Stimulated activated memory B cell treated with anti-CD40 and anti-IgM and Interleukin-4, amounts not matched to agents 10 μg/mL and 1 μg/mL and 100 μg/mL, for 72 hours (primary cell): ENCODE data around the gene SH3GL1.
"Not testable (repeated sequence)": the region's sequence is repeated elsewhere in the genome, so short reads cannot be mapped to it uniquely, and the experiment has no call there.

Experiments
- ATAC-seq: fragments of 150-1000 bp; cut with Tn5 transposase; 2 replicates; pipeline ENCODE4 v1.10.0; 2021
- H3K27ac Mint-ChIP-seq: one replicate; pipeline ENCODE4 v1.8.0; 2022; ENCODE audit warnings: mild to moderate bottlenecking, mixed read lengths
- H3K27me3 Mint-ChIP-seq: one replicate; pipeline ENCODE4 v1.8.0; 2022; ENCODE audit warnings: mixed read lengths
- H3K36me3 Mint-ChIP-seq: one replicate; pipeline ENCODE4 v1.8.0; 2022; ENCODE audit warnings: mixed read lengths
- H3K4me1 Mint-ChIP-seq: one replicate; pipeline ENCODE4 v1.8.0; 2022; ENCODE audit warnings: mixed read lengths
- H3K4me3 Mint-ChIP-seq: one replicate; pipeline ENCODE4 v1.8.0; 2022; ENCODE audit warnings: mild to moderate bottlenecking, moderate library complexity, mixed read lengths
- H3K9me3 Mint-ChIP-seq: one replicate; pipeline ENCODE4 v1.8.0; 2022; ENCODE audit warnings: mixed read lengths

SH3GL1 gene

GRCh38 chr19:4358709-4359626, 41.4 kb downstream of the SH3GL1 start:
- Mint-ChIP-seq H3K27me3 (no peaks in the 10 kb centered on the region), H3K4me1 (peaks cover 11% of the 10 kb centered on the region), H3K4me3 (no peak overlapping the region), H3K36me3 (peaks cover 40% of the 10 kb centered on the region), H3K27ac (peak overlapping the region; percentile 5), H3K9me3 (no peaks in the 10 kb centered on the region)
- ATAC-seq = no peak

- no peak for ATAC-seq
- no peaks in the 10 kb centered on the region for H3K27me3 Mint-ChIP-seq
- peaks cover 36% of the 10 kb centered on the region for H3K36me3 Mint-ChIP-seq
- H3K4me3 Mint-ChIP-seq = no peak overlapping the region
- H3K27ac Mint-ChIP-seq = no peak overlapping the region
- H3K4me1 Mint-ChIP-seq = peaks cover 11% of the 10 kb centered on the region
- H3K9me3 Mint-ChIP-seq = no peaks in the 10 kb centered on the region
These were observed 42.4 kb downstream of the SH3GL1 start for GRCh38 chr19:4357921-4358326.

- Mint-ChIP-seq H3K27ac (no peak overlapping the region), H3K4me3 (no peak overlapping the region), H3K9me3 (no peaks in the 10 kb centered on the region), H3K4me1 (peaks cover 17% of the 10 kb centered on the region), H3K27me3 (no peaks in the 10 kb centered on the region), H3K36me3 (peaks cover 41% of the 10 kb centered on the region)
- no peak for ATAC-seq
These were observed 43.1 kb downstream of the SH3GL1 start for GRCh38 chr19:4357095-4357797.

GRCh38 chr19:4354897-4355296, 45.5 kb downstream of the SH3GL1 start:
- Mint-ChIP-seq H3K9me3 (no peaks in the 10 kb centered on the region), H3K36me3 (peaks cover 35% of the 10 kb centered on the region), H3K27ac (no peak overlapping the region), H3K27me3 (no peaks in the 10 kb centered on the region), H3K4me3 (no peak overlapping the region), H3K4me1 (peaks cover 6% of the 10 kb centered on the region)
- ATAC-seq = no peak

- Mint-ChIP-seq H3K27ac (no peak overlapping the region), H3K9me3 (no peaks in the 10 kb centered on the region), H3K36me3 (peaks cover 38% of the 10 kb centered on the region), H3K4me3 (no peak overlapping the region), H3K4me1 (peaks cover 6% of the 10 kb centered on the region), H3K27me3 (no peaks in the 10 kb centered on the region)
- no peak for ATAC-seq
These were observed 46.1 kb downstream of the SH3GL1 start for GRCh38 chr19:4354282-4354681.

- Mint-ChIP-seq H3K4me3 (no peak overlapping the region), H3K9me3 (no peaks in the 10 kb centered on the region), H3K36me3 (peaks cover 38% of the 10 kb centered on the region), H3K27me3 (no peaks in the 10 kb centered on the region), H3K4me1 (peaks cover 6% of the 10 kb centered on the region), H3K27ac (no peak overlapping the region)
- ATAC-seq = peak; percentile 67
These were observed 47.6 kb downstream of the SH3GL1 start for GRCh38 chr19:4352701-4353121.

- H3K36me3 Mint-ChIP-seq = peaks cover 54% of the 10 kb centered on the region
- H3K27ac Mint-ChIP-seq = peak overlapping the region; percentile 60
- no peak for ATAC-seq
- peaks cover 10% of the 10 kb centered on the region for H3K4me1 Mint-ChIP-seq
- H3K4me3 Mint-ChIP-seq = no peak overlapping the region
- no peaks in the 10 kb centered on the region for H3K9me3 Mint-ChIP-seq
- no peaks in the 10 kb centered on the region for H3K27me3 Mint-ChIP-seq
These were observed 49.6 kb downstream of the SH3GL1 start for GRCh38 chr19:4350726-4351125.

GRCh38 chr19:4350111-4350510, 50.2 kb downstream of the SH3GL1 start:
- Mint-ChIP-seq H3K27ac (peak overlapping the region; percentile 60), H3K9me3 (no peaks in the 10 kb centered on the region), H3K4me3 (no peak overlapping the region), H3K4me1 (peaks cover 16% of the 10 kb centered on the region), H3K27me3 (no peaks in the 10 kb centered on the region), H3K36me3 (peaks cover 60% of the 10 kb centered on the region)
- ATAC-seq = no peak

GRCh38 chr19:4349225-4349624, 51.1 kb downstream of the SH3GL1 start:
- H3K4me1 Mint-ChIP-seq = peaks cover 17% of the 10 kb centered on the region
- H3K27me3 Mint-ChIP-seq, H3K9me3 Mint-ChIP-seq, H3K27ac Mint-ChIP-seq, ATAC-seq, H3K4me3 Mint-ChIP-seq: not testable (repeated sequence)
- H3K36me3 Mint-ChIP-seq = peaks cover 55% of the 10 kb centered on the region

GRCh38 chr19:4347521-4347920, 52.8 kb downstream of the SH3GL1 start:
- no peaks in the 10 kb centered on the region for H3K27me3 Mint-ChIP-seq
- H3K4me1 Mint-ChIP-seq = peaks cover 19% of the 10 kb centered on the region
- H3K27ac Mint-ChIP-seq = no peak overlapping the region
- no peaks in the 10 kb centered on the region for H3K9me3 Mint-ChIP-seq
- H3K4me3 Mint-ChIP-seq = no peak overlapping the region
- H3K36me3 Mint-ChIP-seq = peaks cover 43% of the 10 kb centered on the region
- no peak for ATAC-seq

- H3K4me3 Mint-ChIP-seq = no peak overlapping the region
- H3K27ac Mint-ChIP-seq = no peak overlapping the region
- H3K9me3 Mint-ChIP-seq = no peaks in the 10 kb centered on the region
- no peaks in the 10 kb centered on the region for H3K27me3 Mint-ChIP-seq
- H3K36me3 Mint-ChIP-seq = peaks cover 41% of the 10 kb centered on the region
- peaks cover 25% of the 10 kb centered on the region for H3K4me1 Mint-ChIP-seq
- ATAC-seq = no peak
These were observed 54.3 kb downstream of the SH3GL1 start for GRCh38 chr19:4346020-4346383.

- Mint-ChIP-seq H3K4me3 (no peak overlapping the region), H3K27me3 (no peaks in the 10 kb centered on the region), H3K27ac (no peak overlapping the region), H3K4me1 (peaks cover 25% of the 10 kb centered on the region), H3K9me3 (no peaks in the 10 kb centered on the region), H3K36me3 (peaks cover 37% of the 10 kb centered on the region)
- no peak for ATAC-seq
These were observed 54.9 kb downstream of the SH3GL1 start for GRCh38 chr19:4345342-4346019.

GRCh38 chr19:4343370-4344307, 56.7 kb downstream of the SH3GL1 start, which contains the start of gene MPND:
Gene MPND, plus strand, starts transcription at chr19:4343562. Its CDS starts 32 bp downstream, at chr19:4343594.
- peaks cover 34% of the 10 kb centered on the region for H3K4me1 Mint-ChIP-seq
- H3K36me3 Mint-ChIP-seq = peaks cover 27% of the 10 kb centered on the region
- no peaks in the 10 kb centered on the region for H3K9me3 Mint-ChIP-seq
- peak within 1 kb of the TSS; percentile 74 for H3K27ac Mint-ChIP-seq
- no peaks in the 10 kb centered on the region for H3K27me3 Mint-ChIP-seq
- peak; percentile 90 for ATAC-seq
- H3K4me3 Mint-ChIP-seq = peak within 1 kb of the TSS; percentile 92

GRCh38 chr19:4342615-4343369, 57.6 kb downstream of the SH3GL1 start:
- Mint-ChIP-seq H3K27me3 (no peaks in the 10 kb centered on the region), H3K4me3 (peak overlapping the region; percentile 92), H3K9me3 (no peaks in the 10 kb centered on the region), H3K4me1 (peaks cover 43% of the 10 kb centered on the region), H3K36me3 (peaks cover 22% of the 10 kb centered on the region), H3K27ac (peak overlapping the region; percentile 74)
- peak; percentile 96 for ATAC-seq
